Left ventricle myocardium superior (tissue), 1 donor: Measurements from ENCODE around the gene TOLLIP. TPM values are rescaled to one million over a fixed set of nuclear protein-coding genes. Genes with fewer than 3 reads are reported as not detected.
"Not testable (repeated sequence)": the region's sequence is repeated elsewhere in the genome, so short reads cannot be mapped to it uniquely, and the experiment has no call there.

Experiments used
- ATAC-seq: fragments of 200-7000 bp; cut with Tn5 transposase; one replicate; pipeline ENCODE4 v1.9.1; 2020; ENCODE audit warnings: mild to moderate bottlenecking, moderate library complexity
- DNase-seq: peaks from one replicate; pipeline ENCODE4 v3.0.0-alpha.2; 2020
- intact Hi-C: fragments of 100-400 bp; cut with micrococcal nuclease; formaldehyde crosslinking; loops from one replicate; pipeline ENCODE4 v1.11.0; 2022
- total RNA-seq: library from RNA; stranded (reverse); fragmentation: NEBNext Ultra II Directional; extraction: Animal tissue kit (Norgen Biotek cat#: 25700); gene quantifications from one replicate; pipeline ENCODE4 v1.2.1, GENCODE V29; 2021
- donor health status: DM: no; HTN: yes; CAD: no; lungs with severe emphysema.

TOLLIP gene
- total RNA-seq, 1 donor from 2014 or later = 50.2 TPM

DNA sequence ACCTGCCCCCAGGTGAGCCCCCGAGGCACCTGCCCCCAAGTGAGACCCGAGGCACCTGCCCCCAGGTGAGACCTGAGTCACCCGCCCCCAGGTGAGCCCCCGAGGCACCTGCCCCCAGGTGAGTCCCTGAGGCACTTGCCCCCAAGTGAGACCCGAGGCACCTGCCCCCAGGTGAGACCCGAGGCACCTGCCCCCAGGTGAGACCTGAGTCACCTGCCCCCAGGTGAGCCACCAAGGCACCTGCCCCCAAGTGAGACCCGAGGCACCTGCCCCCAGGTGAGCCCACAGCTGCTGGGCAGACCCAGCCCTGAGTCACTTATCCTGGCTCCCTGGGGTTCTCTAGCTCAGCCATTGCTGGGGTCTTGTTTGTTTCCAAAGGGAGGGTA, 50.4 kb downstream of the TOLLIP start:
- no peak for ATAC-seq
- DNase-seq = no peak
- intact Hi-C loops = no loop called here

- DNase-seq = peak; percentile 6
- ATAC-seq = no peak
- intact Hi-C loops = no loop called here
These were observed 50.9 kb downstream of the TOLLIP start for GRCh38 chr11:1258401-1259075.

GRCh38 chr11:1257916-1258315, 51.5 kb downstream of the TOLLIP start:
- no peak for DNase-seq
- ATAC-seq = no peak
- intact Hi-C loops = no loop called here

DNA sequence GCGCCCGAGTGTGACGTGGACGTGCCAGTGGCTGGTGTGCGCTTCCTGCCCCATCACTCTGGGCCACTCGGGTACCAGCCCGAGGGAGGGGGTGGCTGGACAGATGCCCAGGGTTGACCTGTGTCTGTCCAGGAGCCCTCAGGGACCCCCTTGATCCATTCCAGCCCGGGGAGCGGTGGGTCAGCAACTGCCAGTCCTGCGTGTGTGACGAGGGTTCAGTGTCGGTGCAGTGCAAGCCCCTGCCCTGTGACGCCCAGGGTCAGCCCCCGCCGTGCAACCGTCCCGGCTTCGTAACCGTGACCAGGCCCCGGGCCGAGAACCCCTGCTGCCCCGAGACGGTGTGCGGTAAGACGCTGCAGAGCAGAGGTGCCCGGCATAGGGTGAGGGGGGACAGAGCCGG, 52.1 kb downstream of the TOLLIP start:
- intact Hi-C loops = no loop called here
- DNase-seq (no peak), ATAC-seq (no peak)

- DNase-seq (no peak), ATAC-seq (no peak)
- intact Hi-C loops = no loop called here
These were observed 53.0 kb downstream of the TOLLIP start for GRCh38 chr11:1256257-1257045.

DNA sequence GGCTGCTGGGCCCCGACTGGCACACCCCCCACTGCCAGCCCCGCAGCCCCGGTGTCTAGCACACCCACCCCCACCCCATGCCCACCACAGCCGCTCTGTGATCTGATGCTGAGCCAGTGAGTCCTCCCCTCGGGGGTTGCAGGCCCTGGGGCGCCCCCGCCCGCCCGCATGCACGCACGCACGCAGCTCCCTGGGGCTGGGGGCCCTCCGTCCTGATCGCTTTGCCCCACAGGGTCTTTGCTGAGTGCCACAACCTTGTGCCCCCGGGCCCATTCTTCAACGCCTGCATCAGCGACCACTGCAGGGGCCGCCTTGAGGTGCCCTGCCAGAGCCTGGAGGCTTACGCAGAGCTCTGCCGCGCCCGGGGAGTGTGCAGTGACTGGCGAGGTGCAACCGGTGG, 54.3 kb downstream of the TOLLIP start:
- ATAC-seq (no peak), DNase-seq (no peak)
- intact Hi-C loops = no loop called here

DNA sequence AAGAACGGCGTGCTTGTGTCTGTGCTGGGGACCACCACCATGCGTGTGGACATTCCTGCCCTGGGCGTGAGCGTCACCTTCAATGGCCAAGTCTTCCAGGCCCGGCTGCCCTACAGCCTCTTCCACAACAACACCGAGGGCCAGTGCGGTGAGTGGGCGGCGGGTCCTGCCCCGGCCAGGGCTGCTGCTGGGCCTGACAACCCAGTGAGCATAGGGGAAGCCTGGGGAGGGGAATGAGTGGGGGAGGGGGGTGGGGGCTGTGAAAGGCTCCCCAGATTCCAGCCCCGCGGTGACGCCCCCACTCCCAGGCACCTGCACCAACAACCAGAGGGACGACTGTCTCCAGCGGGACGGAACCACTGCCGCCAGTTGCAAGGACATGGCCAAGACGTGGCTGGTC, 54.7 kb downstream of the TOLLIP start:
- DNase-seq (no peak), ATAC-seq (no peak)
- intact Hi-C loops = no loop called here

GRCh38 chr11:1254086-1254648, 55.3 kb downstream of the TOLLIP start:
- DNase-seq = no peak
- ATAC-seq = no peak
- intact Hi-C loops = no loop called here

GRCh38 chr11:1253103-1253485, 56.3 kb downstream of the TOLLIP start:
- ATAC-seq (no peak), DNase-seq (no peak)

DNA sequence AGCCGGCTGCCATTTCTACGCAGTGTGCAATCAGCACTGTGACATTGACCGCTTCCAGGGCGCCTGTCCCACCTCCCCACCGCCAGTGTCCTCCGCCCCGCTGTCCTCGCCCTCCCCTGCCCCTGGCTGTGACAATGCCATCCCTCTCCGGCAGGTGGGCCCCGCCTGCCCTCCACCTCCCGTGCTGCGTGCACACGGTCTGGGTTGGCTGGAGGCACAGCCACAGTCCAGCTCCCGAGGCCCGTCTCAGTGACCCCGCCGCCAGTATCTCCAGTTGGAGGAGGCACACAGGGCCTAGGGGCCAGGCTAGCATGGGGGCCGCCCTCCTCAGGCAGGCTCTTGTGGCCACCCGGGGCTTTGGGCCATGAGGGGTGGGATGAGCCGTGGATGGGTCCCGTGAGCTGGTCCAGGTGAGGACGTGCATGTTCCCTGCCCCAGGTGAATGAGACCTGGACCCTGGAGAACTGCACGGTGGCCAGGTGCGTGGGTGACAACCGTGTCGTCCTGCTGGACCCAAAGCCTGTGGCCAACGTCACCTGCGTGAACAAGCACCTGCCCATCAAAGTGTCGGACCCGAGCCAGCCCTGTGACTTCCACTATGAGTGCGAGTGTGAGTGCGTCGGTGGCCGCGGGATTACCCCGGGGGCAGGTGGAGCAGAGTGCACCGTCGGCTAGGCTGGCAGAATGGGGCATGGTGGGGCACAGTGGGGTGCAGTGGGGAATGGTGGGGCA, 56.9 kb downstream of the TOLLIP start:
- ATAC-seq (no peak), DNase-seq (no peak)
- intact Hi-C loops = no loop called here

More at GRCh38 chr11:1253103-1253485, 56.3 kb downstream of the TOLLIP start:
- intact Hi-C loops = no loop called here

- ATAC-seq (no peak), DNase-seq (no peak)
- intact Hi-C loops = no loop called here
These were observed 58.1 kb downstream of the TOLLIP start for GRCh38 chr11:1251236-1251770.

DNA sequence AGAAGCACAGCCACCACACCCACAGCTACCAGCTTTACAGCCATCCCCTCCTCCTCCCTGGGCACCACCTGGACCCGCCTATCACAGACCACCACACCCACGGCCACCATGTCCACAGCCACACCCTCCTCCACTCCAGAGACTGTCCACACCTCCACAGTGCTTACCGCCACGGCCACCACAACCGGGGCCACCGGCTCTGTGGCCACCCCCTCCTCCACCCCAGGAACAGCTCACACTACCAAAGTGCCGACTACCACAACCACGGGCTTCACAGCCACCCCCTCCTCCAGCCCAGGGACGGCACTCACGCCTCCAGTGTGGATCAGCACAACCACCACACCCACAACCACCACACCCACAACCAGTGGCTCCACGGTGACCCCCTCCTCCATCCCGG, 59.0 kb downstream of the TOLLIP start:
- intact Hi-C loops, DNase-seq, ATAC-seq: not testable (repeated sequence)

DNA sequence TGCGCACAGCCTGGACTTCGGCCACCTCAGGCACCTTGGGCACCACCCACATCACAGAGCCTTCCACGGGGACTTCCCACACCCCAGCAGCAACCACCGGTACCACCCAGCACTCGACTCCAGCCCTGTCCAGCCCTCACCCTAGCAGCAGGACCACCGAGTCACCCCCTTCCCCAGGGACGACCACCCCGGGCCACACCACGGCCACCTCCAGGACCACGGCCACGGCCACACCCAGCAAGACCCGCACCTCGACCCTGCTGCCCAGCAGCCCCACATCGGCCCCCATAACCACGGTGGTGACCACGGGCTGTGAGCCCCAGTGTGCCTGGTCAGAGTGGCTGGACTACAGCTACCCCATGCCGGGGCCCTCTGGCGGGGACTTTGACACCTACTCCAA, 60.5 kb downstream of the TOLLIP start:
- intact Hi-C loops, ATAC-seq, DNase-seq: not testable (repeated sequence)

- ATAC-seq = not testable (repeated sequence)
These were observed 62.4 kb downstream of the TOLLIP start for GRCh38 chr11:1247026-1247425.

DNA sequence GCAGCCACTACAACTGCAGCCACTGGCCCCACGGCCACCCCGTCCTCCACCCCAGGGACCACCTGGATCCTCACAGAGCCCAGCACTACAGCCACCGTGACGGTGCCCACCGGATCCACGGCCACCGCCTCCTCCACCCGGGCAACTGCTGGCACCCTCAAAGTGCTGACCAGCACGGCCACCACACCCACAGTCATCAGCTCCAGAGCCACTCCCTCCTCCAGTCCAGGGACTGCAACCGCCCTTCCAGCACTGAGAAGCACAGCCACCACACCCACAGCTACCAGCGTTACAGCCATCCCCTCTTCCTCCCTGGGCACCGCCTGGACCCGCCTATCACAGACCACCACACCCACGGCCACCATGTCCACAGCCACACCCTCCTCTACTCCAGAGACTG, 63.1 kb downstream of the TOLLIP start:
- ATAC-seq, intact Hi-C loops, DNase-seq: not testable (repeated sequence)

More at GRCh38 chr11:1247026-1247425, 62.4 kb downstream of the TOLLIP start:
- intact Hi-C loops, DNase-seq: not testable (repeated sequence)

GRCh38 chr11:1245717-1246116, 63.7 kb downstream of the TOLLIP start:
- ATAC-seq, intact Hi-C loops, DNase-seq: not testable (repeated sequence)

DNA sequence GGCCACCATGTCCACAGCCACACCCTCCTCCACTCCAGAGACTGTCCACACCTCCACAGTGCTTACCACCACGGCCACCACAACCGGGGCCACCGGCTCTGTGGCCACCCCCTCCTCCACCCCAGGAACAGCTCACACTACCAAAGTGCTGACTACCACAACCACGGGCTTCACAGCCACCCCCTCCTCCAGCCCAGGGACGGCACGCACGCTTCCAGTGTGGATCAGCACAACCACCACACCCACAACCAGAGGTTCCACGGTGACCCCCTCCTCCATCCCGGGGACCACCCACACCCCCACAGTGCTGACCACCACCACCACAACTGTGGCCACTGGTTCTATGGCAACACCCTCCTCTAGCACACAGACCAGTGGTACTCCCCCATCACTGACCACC, 64.9 kb downstream of the TOLLIP start:
- DNase-seq, intact Hi-C loops, ATAC-seq: not testable (repeated sequence)

GRCh38 chr11:1243521-1243920, 65.9 kb downstream of the TOLLIP start:
- intact Hi-C loops, ATAC-seq, DNase-seq: not testable (repeated sequence)

GRCh38 chr11:1242751-1243150, 66.7 kb downstream of the TOLLIP start:
- DNase-seq, ATAC-seq, intact Hi-C loops: not testable (repeated sequence)
